GM23338 (cell line): Measurements from ENCODE around the gene USP19. TPM values are rescaled to one million over a fixed set of nuclear protein-coding genes. Genes with fewer than 3 reads are reported as not detected.

ENCODE experiments used
- ATAC-seq: fragments of 200-7000 bp; cut with Tn5 transposase; 3 replicates; pipeline ENCODE4 v1.9.1; 2020
- DNase-seq: peaks from one replicate; pipeline ENCODE4 v3.0.0-alpha.2; 2015; ENCODE audit warnings: low spot score
- H2AFZ ChIP-seq: fragments of 200-600 bp; sonication (generic); 2 replicates; pipeline ENCODE4 v1.8.0; 2016; ENCODE audit warnings: antibody characterized with exemption, mild to moderate bottlenecking, moderate library complexity
- H3F3A ChIP-seq: fragments of 200-600 bp; sonication (generic); replicated peaks from 2 replicates; pipeline ENCODE4 v1.8.0; 2017; ENCODE audit warnings: antibody characterized with exemption, mixed run types, low read depth
- H3K27ac ChIP-seq: fragments of 200-600 bp; sonication (generic); 2 replicates; pipeline ENCODE4 v1.6.1; 2016; ENCODE audit warnings: low read depth
- H3K27me3 ChIP-seq: fragments of 200-600 bp; sonication (generic); 2 replicates; pipeline ENCODE4 v1.8.0; 2016; ENCODE audit warnings: mild to moderate bottlenecking, mixed run types, moderate library complexity; ENCODE audit not compliant: insufficient read depth
- H3K36me3 ChIP-seq: fragments of 200-600 bp; sonication (generic); 2 replicates; pipeline ENCODE4 v1.8.0; 2016; ENCODE audit warnings: mild to moderate bottlenecking; ENCODE audit not compliant: insufficient read depth
- H3K4me1 ChIP-seq: fragments of 200-600 bp; sonication (generic); 2 replicates; pipeline ENCODE4 v1.8.0; 2016; ENCODE audit warnings: mild to moderate bottlenecking, moderate library complexity; ENCODE audit not compliant: insufficient read depth
- H3K4me2 ChIP-seq: fragments of 200-600 bp; sonication (generic); 2 replicates; pipeline ENCODE4 v1.7.1; 2017; ENCODE audit warnings: mixed run types
- H3K4me3 ChIP-seq: fragments of 200-600 bp; sonication (generic); 2 replicates; pipeline ENCODE4 v1.6.1; 2016; ENCODE audit warnings: mixed run types
- H3K79me2 ChIP-seq: fragments of 200-600 bp; sonication (generic); replicated peaks from 2 replicates; pipeline ENCODE4 v1.8.0; 2017; ENCODE audit warnings: mild to moderate bottlenecking; ENCODE audit not compliant: insufficient read depth
- H3K9me2 ChIP-seq: fragments of 200-600 bp; sonication (generic); 2 replicates; pipeline ENCODE4 v1.8.0; 2017; ENCODE audit not compliant: insufficient read depth
- H4K20me1 ChIP-seq: fragments of 200-600 bp; sonication (generic); replicated peaks from 2 replicates; pipeline ENCODE4 v1.8.0; 2017; ENCODE audit warnings: mild to moderate bottlenecking; ENCODE audit not compliant: insufficient read depth
- H3K27ac Mint-ChIP-seq: 2 replicates; pipeline ENCODE4 v1.8.0; 2020; ENCODE audit warnings: inconsistent platforms, mild to moderate bottlenecking, moderate library complexity, mixed read lengths
- H3K27me3 Mint-ChIP-seq: 3 replicates; pipeline ENCODE4 v1.8.0; 2022; ENCODE audit warnings: low read depth, mild to moderate bottlenecking, moderate library complexity, mixed read lengths, inconsistent platforms; ENCODE audit not compliant: insufficient read depth, poor library complexity
- H3K36me3 Mint-ChIP-seq: 3 replicates; pipeline ENCODE4 v1.8.0; 2021; ENCODE audit warnings: low read depth, mild to moderate bottlenecking, inconsistent platforms, moderate library complexity, mixed read lengths
- H3K4me1 Mint-ChIP-seq: 3 replicates; pipeline ENCODE4 v1.8.0; 2020; ENCODE audit warnings: mild to moderate bottlenecking, inconsistent platforms, mixed read lengths
- H3K4me3 Mint-ChIP-seq: 3 replicates; pipeline ENCODE4 v1.8.0; 2021; ENCODE audit warnings: moderate library complexity, mild to moderate bottlenecking, inconsistent platforms, mixed read lengths
- H3K9me3 Mint-ChIP-seq: 3 replicates; pipeline ENCODE4 v1.8.0; 2020; ENCODE audit warnings: moderate library complexity, mild to moderate bottlenecking, inconsistent platforms, mixed read lengths
- CTCF ChIP-seq, 2 experiments: fragments of 200-600 bp in 1 of 2; sonication (generic) in 1 of 2; conservative IDR thresholded peaks; 2 replicates each; pipeline versions ENCODE4 v1.5.1 to v1.6.1; 2016 to 2017; ENCODE audit warnings: antibody characterized with exemption in 2 of 2, low read depth in 2 of 2, mild to moderate bottlenecking in 2 of 2, moderate library complexity in 1 of 2
- ETS1 ChIP-seq: IDR thresholded peaks from 2 replicates; pipeline ENCODE4 v1.6.1; 2016; ENCODE audit warnings: antibody characterized with exemption
- EZH2 ChIP-seq: fragments of 200-600 bp; sonication (generic); IDR thresholded peaks from one replicate; pipeline ENCODE4 v1.8.0; 2017; ENCODE audit warnings: antibody characterized with exemption, mild to moderate bottlenecking, low read depth; ENCODE audit not compliant: unreplicated experiment
- EZH2phosphoT487 ChIP-seq: fragments of 200-600 bp; sonication (generic); IDR thresholded peaks from one replicate; pipeline ENCODE4 v1.8.1; 2018; ENCODE audit warnings: antibody characterized with exemption; ENCODE audit not compliant: unreplicated experiment
- NANOG ChIP-seq: IDR thresholded peaks from 2 replicates; pipeline ENCODE4 v1.6.1; 2016; ENCODE audit warnings: antibody characterized with exemption, borderline replicate concordance
- POLR2AphosphoS5 ChIP-seq: IDR thresholded peaks from 2 replicates; pipeline ENCODE4 v1.6.1; 2016; ENCODE audit warnings: antibody characterized with exemption, low read depth
- STAT1 ChIP-seq: IDR thresholded peaks from one replicate; pipeline ENCODE4 v1.6.1; 2016; ENCODE audit warnings: antibody characterized with exemption; ENCODE audit not compliant: unreplicated experiment
- ZNF114 ChIP-seq: fragments of 250-450 bp; sonication (Bioruptor Pico); IDR thresholded peaks from 2 replicates; pipeline ENCODE4 v1.5.0; 2020; ENCODE audit warnings: mild to moderate bottlenecking, moderate library complexity
- ZNF331 ChIP-seq: fragments of 250-450 bp; sonication (Bioruptor Pico); IDR thresholded peaks from 2 replicates; pipeline ENCODE4 v1.5.0; 2020; ENCODE audit warnings: low read depth, mild to moderate bottlenecking, moderate library complexity
- polyA plus RNA-seq: library from polyadenylated mRNA; unstranded; fragments of >200 nt; fragmentation: Nextera tagmentation; extraction: Ambion mirVana; gene quantifications from 2 replicates; pipeline ENCODE4 v1.2.1, GENCODE V29; 2016
- total RNA-seq: library from RNA; depleted of rRNA; stranded (reverse); fragments of >200 nt; shearing (Covaris generic); gene quantifications from 2 replicates; pipeline ENCODE4 v1.2.3, GENCODE V29; 2014

The USP19 gene
- total and polyA plus RNA-seq, 2 experiments from 2014 or later = 13.2 to 62.0 TPM

- no peaks in the 10 kb centered on the region for H3K36me3 Mint-ChIP-seq
- Histone ChIP-seq H2AFZ (no peak overlapping the region), H3K27ac (no peak overlapping the region), H3K36me3 (no peaks in the 10 kb centered on the region), H3F3A (no peaks in the 10 kb centered on the region), H3K4me3 (no peak overlapping the region), H3K4me1 (peaks cover 7% of the 10 kb centered on the region; the same call in 1 of the 2 replicates), H3K27me3 (no peaks in the 10 kb centered on the region), H3K9me2 (no peaks in the 10 kb centered on the region), H3K79me2 (no peaks in the 10 kb centered on the region; the same call in 1 of the 2 replicates), H3K4me2 (no peak overlapping the region), H4K20me1 (no peaks in the 10 kb centered on the region)
- H3K27ac Mint-ChIP-seq = no peak overlapping the region
- peaks cover 2% of the 10 kb centered on the region for H3K27me3 Mint-ChIP-seq
- H3K4me1 Mint-ChIP-seq = peaks cover 18% of the 10 kb centered on the region
- peaks cover 5% of the 10 kb centered on the region for H3K9me3 Mint-ChIP-seq
- DNase-seq (no peak), ATAC-seq (no peak)
- H3K4me3 Mint-ChIP-seq = no peak overlapping the region
- TF ChIP-seq POLR2AphosphoS5 (no peak), EZH2phosphoT487 (no peak)
Measured at GRCh38 chr3:49135499-49135898, 14.9 kb upstream of the USP19 start.

- H4K20me1 ChIP-seq = no peaks in the 10 kb centered on the region
- no peaks in the 10 kb centered on the region; the same call in 2 of the 3 replicates for H3K9me3 Mint-ChIP-seq
- H3K36me3 Mint-ChIP-seq = no peaks in the 10 kb centered on the region
- H3K9me2 ChIP-seq = no peaks in the 10 kb centered on the region
- H3K4me2 ChIP-seq = peak overlapping the region; percentile 100
- no peaks in the 10 kb centered on the region for H3F3A ChIP-seq
- H3K27me3 Mint-ChIP-seq = peaks cover 2% of the 10 kb centered on the region
- H3K27me3 ChIP-seq = no peaks in the 10 kb centered on the region
- H2AFZ ChIP-seq = no peak overlapping the region
- DNase-seq (peak; percentile 27), ATAC-seq (no peak)
- TF ChIP-seq ZNF114 (no peak), CTCF (conservative IDR thresholded peaks at IDR 0.05; ENCODE audit: low read depth in 2 of 2) (peak in 1 of 2 experiments; percentile 51; a peak in 2 of 4 replicates)
- peak overlapping the region; percentile 88 for H3K4me3 Mint-ChIP-seq
- H3K36me3 ChIP-seq = no peaks in the 10 kb centered on the region
- H3K4me1 Mint-ChIP-seq = peaks cover 15% of the 10 kb centered on the region
- peaks cover 7% of the 10 kb centered on the region; the same call in 1 of the 2 replicates for H3K4me1 ChIP-seq
- H3K27ac ChIP-seq = no peak overlapping the region
- no peak overlapping the region for H3K27ac Mint-ChIP-seq
- no peaks in the 10 kb centered on the region; the same call in 1 of the 2 replicates for H3K79me2 ChIP-seq
- H3K4me3 ChIP-seq = peak overlapping the region; percentile 97
Measured at GRCh38 chr3:49134471-49135265, 14.0 kb upstream of the USP19 start.

- H3K27me3 ChIP-seq = no peaks in the 10 kb centered on the region
- H3K36me3 ChIP-seq = no peaks in the 10 kb centered on the region
- peaks cover 7% of the 10 kb centered on the region; the same call in 1 of the 2 replicates for H3K4me1 ChIP-seq
- Mint-ChIP-seq H3K27ac (peak overlapping the region; percentile 85), H3K4me3 (peak overlapping the region; percentile 88), H3K27me3 (peaks cover 4% of the 10 kb centered on the region), H3K9me3 (no peaks in the 10 kb centered on the region; the same call in 2 of the 3 replicates), H3K36me3 (no peaks in the 10 kb centered on the region), H3K4me1 (peaks cover 15% of the 10 kb centered on the region)
- H3F3A ChIP-seq = no peaks in the 10 kb centered on the region
- H4K20me1 ChIP-seq = no peaks in the 10 kb centered on the region
- peak overlapping the region; percentile 100 for H3K4me2 ChIP-seq
- H3K9me2 ChIP-seq = no peaks in the 10 kb centered on the region
- peak overlapping the region; percentile 100 for H2AFZ ChIP-seq
- peak overlapping the region; percentile 97 for H3K4me3 ChIP-seq
- peak overlapping the region; percentile 85 for H3K27ac ChIP-seq
- peak; percentile 94 for DNase-seq
- no peaks in the 10 kb centered on the region; the same call in 1 of the 2 replicates for H3K79me2 ChIP-seq
- ATAC-seq = peak; percentile 75
- TF ChIP-seq NANOG = no peak
- no peak for TF ChIP-seq ZNF331
- TF ChIP-seq EZH2 = no peak
- TF ChIP-seq STAT1 = no peak
- no peak for TF ChIP-seq ETS1
- TF ChIP-seq CTCF (conservative IDR thresholded peaks at IDR 0.05; ENCODE audit: low read depth in 2 of 2) = no peak
- TF ChIP-seq ZNF114 = no peak
- no peak for TF ChIP-seq POLR2AphosphoS5
Measured at GRCh38 chr3:49133226-49133951, 12.8 kb upstream of the USP19 start.
